Epithelial cell of proximal tubule (primary cell): ENCODE data around the gene SUSD6. TPM values are rescaled to one million over a fixed set of nuclear protein-coding genes. Genes with fewer than 3 reads are reported as not detected.
A peak's percentile ranks its signal among the peaks of the same experiment; 100 is the strongest.

ENCODE experiments used
- DNase-seq: peaks from one replicate; pipeline ENCODE4 v3.0.0-alpha.2; 2011; ENCODE audit warnings: low read depth
- H3K4me3 ChIP-seq: 2 replicates; pipeline ENCODE4 v1.5.1; 2011; ENCODE audit warnings: low read depth, mild to moderate bottlenecking, low read length
- CTCF ChIP-seq: conservative IDR thresholded peaks from 2 replicates; pipeline ENCODE4 v1.5.1; 2012; ENCODE audit warnings: low read depth, mild to moderate bottlenecking, low read length
- total RNA-seq: library from RNA; depleted of rRNA; stranded (reverse); fragments of >200 nt; gene quantifications from 2 replicates; pipeline ENCODE4 v1.2.3, GENCODE V29; 2015

The SUSD6 gene
- total RNA-seq, 1 donor from 2014 or later: 6.2 TPM

DNA sequence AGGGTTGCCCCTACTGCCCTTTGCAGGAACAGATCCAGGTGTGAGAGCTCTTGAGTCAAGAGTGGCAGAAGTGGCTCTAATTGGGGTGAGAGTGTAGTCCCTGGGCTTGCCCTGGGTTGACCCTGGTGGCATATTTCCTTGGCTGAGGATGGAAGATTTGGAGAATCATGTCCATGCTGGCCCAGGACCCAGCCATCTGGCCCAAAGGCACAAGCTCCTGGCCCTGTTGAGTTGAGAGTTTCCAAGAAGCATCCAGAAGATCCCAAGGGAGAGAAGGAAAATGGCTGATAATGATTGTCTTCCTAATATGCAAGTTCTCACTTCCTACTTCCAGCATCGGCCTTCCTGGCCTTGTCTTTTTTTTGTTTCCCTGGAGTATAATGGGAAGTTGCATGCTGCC is 100.1 kb downstream of the SUSD6 start:
- H3K4me3 ChIP-seq: no peak overlapping the region
- no peak for DNase-seq
- TF ChIP-seq CTCF: no peak

DNA sequence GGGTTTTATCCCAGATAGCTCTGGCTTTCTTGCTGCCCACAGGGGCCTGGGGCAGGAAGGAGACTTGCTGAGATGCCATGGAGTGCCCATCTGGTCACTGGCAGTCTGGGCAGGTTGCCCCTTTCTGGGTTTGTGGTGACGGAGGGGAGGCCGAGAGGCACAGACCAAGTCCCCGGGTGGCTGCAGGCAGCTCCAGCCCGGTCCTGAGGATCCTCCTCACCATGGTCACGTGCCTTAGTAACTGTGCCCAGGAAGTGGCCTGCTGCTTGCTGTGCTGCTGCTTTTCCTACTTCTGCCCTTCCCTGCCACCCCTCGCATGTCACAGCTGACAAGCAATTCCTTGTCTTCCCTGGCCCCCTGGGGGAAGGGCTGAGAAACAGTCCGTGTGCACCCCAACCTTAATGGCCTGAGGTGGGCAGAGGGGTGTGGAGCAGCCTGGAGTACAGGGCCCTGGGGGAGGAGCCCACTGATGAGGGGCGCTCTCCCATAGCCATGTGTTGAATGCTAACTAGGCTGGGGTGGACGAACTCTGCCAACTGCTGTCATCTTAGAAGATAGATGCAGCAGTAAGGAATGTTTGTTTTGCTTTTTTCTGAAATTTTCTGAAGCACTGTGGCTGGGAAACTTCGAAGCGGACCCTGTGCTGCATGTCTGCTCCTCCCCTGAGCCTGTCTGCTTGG is 100.6 kb downstream of the SUSD6 start:
- no peak for DNase-seq
- no peak overlapping the region for H3K4me3 ChIP-seq
- no peak for TF ChIP-seq CTCF

DNA sequence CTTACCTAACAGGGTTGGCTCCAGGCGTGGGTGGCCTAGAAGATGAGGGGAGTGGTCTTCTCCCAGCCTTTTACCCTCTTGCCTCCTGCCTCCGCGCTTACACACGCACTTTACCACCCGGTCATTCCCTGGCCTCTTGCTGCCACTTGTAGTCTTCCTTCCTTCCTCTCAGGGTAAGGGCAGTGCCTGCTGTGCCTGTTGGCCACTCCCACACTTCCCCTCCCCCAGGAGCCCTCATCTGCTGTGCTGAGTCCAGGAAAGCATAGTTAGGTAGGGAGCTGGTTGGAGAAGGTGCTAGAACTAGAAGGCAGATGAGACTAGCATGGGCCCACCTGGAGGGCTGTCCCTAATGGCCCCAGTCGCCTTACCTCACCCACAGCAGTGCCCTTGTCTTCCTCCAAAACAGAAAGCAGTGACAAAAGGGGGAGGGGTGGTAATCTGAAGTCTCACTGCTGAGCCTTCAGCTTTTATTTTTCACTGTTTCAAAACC is 101.2 kb downstream of the SUSD6 start:
- no peak for TF ChIP-seq CTCF
- DNase-seq: no peak
- no peak overlapping the region for H3K4me3 ChIP-seq

DNA sequence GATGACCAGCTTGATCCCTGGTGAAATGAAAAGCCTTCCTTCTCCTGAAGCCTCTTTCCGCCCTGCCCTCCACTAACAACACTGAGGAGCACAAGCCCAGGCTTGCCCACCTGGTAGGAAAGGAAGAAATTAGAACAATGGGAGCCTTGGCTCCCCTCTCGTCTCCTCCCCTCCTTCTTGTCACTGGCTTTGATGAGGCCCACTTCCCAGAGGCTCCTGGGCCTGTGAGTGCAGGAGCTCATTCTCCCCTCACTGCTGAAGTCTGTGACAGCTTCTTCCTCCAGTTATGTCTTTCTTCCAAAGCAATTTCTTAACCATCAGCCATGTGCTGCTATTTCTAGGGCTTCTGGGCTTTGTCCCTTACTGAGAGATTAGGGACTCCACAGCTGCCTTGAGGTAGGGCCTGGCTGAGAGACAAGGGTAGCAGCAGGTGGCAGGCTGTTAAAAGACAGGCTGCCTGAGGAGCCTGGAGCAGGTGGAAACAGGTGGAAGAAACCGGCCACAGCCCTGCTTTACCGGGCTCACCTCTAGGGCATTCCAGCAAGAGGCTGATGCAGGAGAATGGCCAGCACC is 101.9 kb downstream of the SUSD6 start:
- DNase-seq: no peak
- TF ChIP-seq CTCF: no peak
- no peak overlapping the region for H3K4me3 ChIP-seq

DNA sequence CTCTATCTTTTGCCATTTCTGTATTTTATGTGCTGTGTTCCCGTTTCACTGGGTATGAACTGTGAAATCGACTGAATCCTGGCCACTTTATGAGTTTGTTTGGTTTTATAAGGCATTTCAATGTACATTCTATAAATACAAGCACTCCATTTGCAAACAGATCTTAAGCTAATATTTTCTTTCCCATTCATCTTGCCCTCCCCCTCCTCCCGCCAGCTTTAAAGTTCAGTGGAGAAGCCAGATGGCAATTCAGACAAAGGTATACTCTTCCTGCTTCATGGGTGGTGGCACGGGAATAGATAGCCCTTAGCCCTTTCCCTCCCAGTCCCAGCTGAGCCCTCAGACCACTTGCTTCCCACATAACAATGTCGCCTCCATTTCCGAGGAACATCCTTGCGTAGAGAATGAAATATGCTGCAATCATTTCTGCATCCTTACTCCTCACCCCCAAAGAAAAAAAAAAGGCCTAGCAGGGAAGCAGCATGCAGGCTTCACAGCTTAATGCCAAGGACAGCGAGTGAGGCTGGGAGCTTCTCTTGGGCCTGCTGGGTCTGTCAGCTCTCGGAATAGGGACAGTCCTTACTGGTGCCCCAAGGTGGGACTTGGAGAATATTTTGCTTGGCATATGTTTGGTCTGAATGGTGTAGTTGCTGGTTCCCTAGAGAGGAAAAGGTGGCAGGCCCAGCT is 102.7 kb downstream of the SUSD6 start:
- H3K4me3 ChIP-seq: no peak overlapping the region
- DNase-seq: no peak
- no peak for TF ChIP-seq CTCF

DNA sequence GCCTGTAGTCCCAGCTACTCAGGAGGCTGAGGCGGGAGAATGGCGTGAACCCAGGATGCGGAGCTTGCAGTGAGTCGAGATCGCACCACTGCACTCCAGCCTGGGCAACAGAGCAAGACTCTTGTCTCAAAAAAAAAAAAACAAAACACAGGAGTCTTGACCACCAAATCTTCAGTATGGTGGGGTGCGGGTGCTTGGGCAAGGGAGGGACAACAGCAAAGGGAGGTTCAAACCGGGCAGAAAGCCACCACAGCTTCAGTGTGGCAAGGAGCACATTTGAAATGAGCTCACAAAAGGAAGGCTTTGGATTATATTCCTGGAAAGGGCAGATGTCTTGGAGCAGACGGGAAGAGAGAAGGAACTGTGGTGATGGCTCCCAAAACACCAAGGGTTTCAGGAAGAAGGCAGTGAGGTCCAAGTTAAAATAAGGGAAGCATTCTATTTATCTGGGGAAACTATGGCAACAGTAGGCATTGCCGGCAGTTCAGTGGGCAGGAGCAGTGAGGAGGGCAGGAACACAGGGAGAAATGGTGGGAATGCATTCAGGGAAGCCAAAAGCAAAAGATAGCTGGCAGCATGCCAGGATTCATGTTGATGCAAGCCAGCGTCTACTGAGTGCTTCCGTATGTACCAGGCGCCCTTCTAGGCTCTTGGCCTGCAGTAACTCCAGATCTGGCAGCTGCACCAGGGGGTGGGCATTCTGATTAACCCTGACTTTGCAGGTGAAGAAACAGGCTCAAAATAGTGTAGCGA is 104.5 kb downstream of the SUSD6 start:
- DNase-seq: peak; percentile 66
- no peak overlapping the region for H3K4me3 ChIP-seq
- no peak for TF ChIP-seq CTCF
